Activated CD8-positive, alpha-beta T cell treated with anti-CD3 and anti-CD28 coated beads for 36 hours (primary cell): ENCODE measurements around the gene ANK3. TPM values are rescaled to one million over a fixed set of nuclear protein-coding genes. Genes with fewer than 3 reads are reported as not detected.

ENCODE experiments used
- ATAC-seq: fragments of 200-7000 bp; cut with Tn5 transposase; one replicate; pipeline ENCODE4 v1.10.0; 2021; ENCODE audit warnings: mild to moderate bottlenecking, moderate library complexity
- CTCF ChIA-PET: fragments of 350-600 bp; sonication (Branson Sonifier 250); formaldehyde crosslinking; loops from one replicate; lab custom pipeline; 2021; ENCODE audit warnings: antibody characterized with exemption; lab: Charles Lee
- POLR2A ChIA-PET: fragments of 350-600 bp; sonication (Branson Sonifier 250); formaldehyde crosslinking; loops from one replicate; lab custom pipeline; 2021; ENCODE audit warnings: antibody characterized with exemption; lab: Charles Lee
- DNase-seq: peaks from one replicate; pipeline ENCODE4 v3.0.0-alpha.2; 2020
- H3K27ac Mint-ChIP-seq: one replicate; pipeline ENCODE4 v1.8.0; 2021; ENCODE audit warnings: mild to moderate bottlenecking, mixed read lengths
- H3K27me3 Mint-ChIP-seq: one replicate; pipeline ENCODE4 v1.8.0; 2021; ENCODE audit warnings: mixed read lengths
- H3K36me3 Mint-ChIP-seq: one replicate; pipeline ENCODE4 v1.8.0; 2021; ENCODE audit warnings: low read depth, mixed read lengths
- H3K4me1 Mint-ChIP-seq: one replicate; pipeline ENCODE4 v1.8.0; 2021; ENCODE audit warnings: low read depth, mixed read lengths
- H3K4me3 Mint-ChIP-seq: one replicate; pipeline ENCODE4 v1.8.0; 2021; ENCODE audit warnings: mild to moderate bottlenecking, moderate library complexity, mixed read lengths
- H3K9me3 Mint-ChIP-seq: one replicate; pipeline ENCODE4 v1.8.0; 2021; ENCODE audit warnings: mixed read lengths
- intact Hi-C: fragments of 100-400 bp; cut with micrococcal nuclease; formaldehyde crosslinking; loops from one replicate; pipeline ENCODE4 v1.10.0; 2022
- total RNA-seq, 2 experiments: library from RNA; stranded (reverse); gene quantifications; one replicate each; pipeline ENCODE4 v1.2.3, GENCODE V29; 2021
- TF ChIP-seq, protein P1 (sequence below): fragments of 200-600 bp; IDR thresholded peaks from one replicate; pipeline ENCODE4 v1.8.0; 2022; ENCODE audit warnings: antibody characterized with exemption, mild to moderate bottlenecking

The ANK3 gene
- total RNA-seq, 2 experiments from 2014 or later: 10.3 to 12.0 TPM

DNA sequence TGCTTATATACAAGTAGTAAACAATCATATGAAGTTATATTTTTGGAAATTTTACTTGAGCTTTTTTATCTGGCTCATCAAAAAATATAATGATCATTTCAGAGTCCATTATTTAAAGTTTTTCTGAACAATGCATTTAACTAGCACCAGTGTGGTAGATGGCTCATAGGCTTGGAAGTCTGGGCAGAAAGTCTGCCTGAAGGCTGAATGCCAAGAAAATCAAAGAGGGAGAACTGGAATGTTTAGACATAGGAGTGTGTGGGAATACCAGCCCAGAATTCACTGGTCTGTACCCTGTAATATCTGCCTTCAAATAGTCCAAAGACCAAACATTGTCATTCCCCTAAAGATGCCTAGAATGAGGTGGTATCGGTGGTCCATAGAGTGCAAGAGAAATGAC, 40.3 kb upstream of the ANK3 start:
- Mint-ChIP-seq H3K9me3 (no peaks in the 10 kb centered on the region), H3K27me3 (no peaks in the 10 kb centered on the region), H3K4me1 (no peaks in the 10 kb centered on the region), H3K36me3 (no peaks in the 10 kb centered on the region), H3K27ac (no peak overlapping the region), H3K4me3 (no peak overlapping the region)
- no peak for DNase-seq
- POLR2A ChIA-PET: no interaction called here
- TF ChIP-seq, protein P1, sequence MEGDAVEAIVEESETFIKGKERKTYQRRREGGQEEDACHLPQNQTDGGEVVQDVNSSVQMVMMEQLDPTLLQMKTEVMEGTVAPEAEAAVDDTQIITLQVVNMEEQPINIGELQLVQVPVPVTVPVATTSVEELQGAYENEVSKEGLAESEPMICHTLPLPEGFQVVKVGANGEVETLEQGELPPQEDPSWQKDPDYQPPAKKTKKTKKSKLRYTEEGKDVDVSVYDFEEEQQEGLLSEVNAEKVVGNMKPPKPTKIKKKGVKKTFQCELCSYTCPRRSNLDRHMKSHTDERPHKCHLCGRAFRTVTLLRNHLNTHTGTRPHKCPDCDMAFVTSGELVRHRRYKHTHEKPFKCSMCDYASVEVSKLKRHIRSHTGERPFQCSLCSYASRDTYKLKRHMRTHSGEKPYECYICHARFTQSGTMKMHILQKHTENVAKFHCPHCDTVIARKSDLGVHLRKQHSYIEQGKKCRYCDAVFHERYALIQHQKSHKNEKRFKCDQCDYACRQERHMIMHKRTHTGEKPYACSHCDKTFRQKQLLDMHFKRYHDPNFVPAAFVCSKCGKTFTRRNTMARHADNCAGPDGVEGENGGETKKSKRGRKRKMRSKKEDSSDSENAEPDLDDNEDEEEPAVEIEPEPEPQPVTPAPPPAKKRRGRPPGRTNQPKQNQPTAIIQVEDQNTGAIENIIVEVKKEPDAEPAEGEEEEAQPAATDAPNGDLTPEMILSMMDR: no peak
- intact Hi-C loops: loop anchor here (10.0 kb wide), 1 partner anchor 225 kb away; no protein-coding TSS in a partner anchor
- ATAC-seq: no peak
- CTCF ChIA-PET: no interaction called here

DNA sequence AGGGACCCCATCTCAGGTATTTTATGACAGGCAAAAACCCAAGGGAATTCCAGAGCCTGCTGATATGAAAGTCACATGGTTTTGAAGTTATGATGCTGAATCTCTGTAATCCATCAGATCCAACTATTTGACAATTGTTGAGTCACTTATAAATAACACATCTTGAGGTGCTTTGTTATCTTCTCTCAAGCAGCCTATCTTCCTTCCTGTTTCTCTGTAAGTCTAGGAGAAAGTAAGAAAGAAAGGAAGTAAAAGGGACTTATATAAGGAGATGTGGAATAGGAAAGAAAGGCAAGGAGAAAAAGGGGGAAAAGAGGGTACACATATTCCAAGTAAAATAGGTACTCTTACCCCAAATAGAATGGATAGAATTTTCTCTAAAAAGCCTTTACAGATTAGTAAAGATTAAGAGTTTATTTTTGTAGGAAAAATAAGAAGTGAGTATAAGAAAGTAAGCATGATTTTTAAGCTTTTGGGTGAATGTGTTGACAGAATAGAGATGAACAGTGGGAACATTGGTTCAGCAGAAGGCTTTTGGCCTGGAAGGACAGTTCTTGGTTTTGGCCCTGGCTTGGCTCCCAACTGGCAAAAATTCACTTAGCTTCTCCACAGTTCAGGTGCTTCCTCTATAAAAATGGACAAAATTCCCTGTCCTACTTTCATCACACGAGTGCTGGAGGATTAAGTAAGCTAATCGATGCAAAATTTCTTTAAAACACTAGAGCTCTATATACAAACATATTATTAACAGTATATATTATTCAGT, 39.6 kb upstream of the ANK3 start:
- TF ChIP-seq, protein P1: no peak

DNA sequence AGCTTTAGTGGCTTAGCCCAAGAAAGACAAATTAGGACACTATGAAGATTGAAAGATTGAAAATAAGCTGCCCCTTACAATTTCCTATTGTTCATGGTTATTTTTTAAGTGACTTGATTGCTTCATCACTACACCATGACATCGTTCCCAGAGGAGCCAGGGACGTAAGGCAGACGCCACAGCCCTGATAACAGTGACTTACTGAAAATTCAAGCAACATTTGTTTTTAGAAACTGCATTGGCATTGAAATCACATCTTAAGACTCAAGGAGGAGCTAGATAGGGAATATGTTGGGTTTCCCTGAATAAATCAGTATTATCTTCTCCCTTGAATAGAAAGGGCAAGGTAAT, 38.7 kb upstream of the ANK3 start:
- TF ChIP-seq, protein P1: no peak
- no peaks in the 10 kb centered on the region for H3K4me1 Mint-ChIP-seq
- H3K36me3 Mint-ChIP-seq: no peaks in the 10 kb centered on the region
- no peaks in the 10 kb centered on the region for H3K27me3 Mint-ChIP-seq
- ChIA-PET CTCF (interaction anchor here (0.9 kb wide), 1 partner anchor 219 kb away, joined by 5 read pairs; no protein-coding TSS in a partner anchor), POLR2A (no interaction called here)
- H3K4me3 Mint-ChIP-seq: no peak overlapping the region
- no peaks in the 10 kb centered on the region for H3K9me3 Mint-ChIP-seq
- DNase-seq: no peak
- H3K27ac Mint-ChIP-seq: no peak overlapping the region
- ATAC-seq: no peak
- intact Hi-C loops: no loop called here

More for the DNA sequence above, 39.6 kb upstream of the ANK3 start:
- intact Hi-C loops: no loop called here
- no peaks in the 10 kb centered on the region for H3K36me3 Mint-ChIP-seq
- no peak overlapping the region for H3K4me3 Mint-ChIP-seq
- H3K27me3 Mint-ChIP-seq: no peaks in the 10 kb centered on the region
- POLR2A ChIA-PET: no interaction called here
- H3K9me3 Mint-ChIP-seq: no peaks in the 10 kb centered on the region
- CTCF ChIA-PET: interaction anchor here (0.9 kb wide), 1 partner anchor 220 kb away, joined by 5 read pairs; no protein-coding TSS in a partner anchor
- no peak overlapping the region for H3K27ac Mint-ChIP-seq
- DNase-seq: no peak
- ATAC-seq: no peak
- no peaks in the 10 kb centered on the region for H3K4me1 Mint-ChIP-seq

DNA sequence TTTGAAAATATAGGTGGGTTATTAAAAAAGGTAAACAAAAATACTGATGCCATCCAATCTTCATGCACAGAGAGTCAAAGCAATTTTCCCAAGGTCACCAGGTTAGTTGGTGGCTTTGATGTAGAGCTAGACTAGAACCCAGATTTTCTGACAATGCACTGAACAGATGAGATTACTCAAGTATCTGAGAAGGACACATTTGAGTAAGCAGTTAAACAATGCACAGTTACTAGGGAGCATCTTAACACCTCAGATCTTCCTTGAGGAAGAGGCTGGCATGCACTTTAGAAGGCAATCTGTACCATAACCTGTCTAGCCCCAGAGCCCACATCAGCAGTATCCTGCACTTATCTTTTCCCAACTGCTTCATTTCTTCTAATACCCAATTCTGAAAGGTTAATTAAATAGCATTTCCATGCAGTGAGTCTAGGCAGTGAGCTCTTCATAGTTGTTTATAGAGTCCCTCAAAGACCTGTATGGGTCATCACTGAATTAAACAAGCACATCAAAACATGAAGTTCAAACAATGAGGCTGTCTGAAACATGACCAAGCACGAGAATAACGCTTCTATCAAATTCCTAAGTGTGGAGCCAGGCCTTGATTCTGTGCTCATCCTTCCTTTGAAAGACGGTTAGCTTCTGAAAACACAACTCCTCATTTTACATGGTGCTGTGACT, 38.2 kb upstream of the ANK3 start:
- POLR2A ChIA-PET: no interaction called here
- Mint-ChIP-seq H3K27ac (no peak overlapping the region), H3K36me3 (no peaks in the 10 kb centered on the region), H3K4me3 (no peak overlapping the region), H3K27me3 (no peaks in the 10 kb centered on the region), H3K4me1 (no peaks in the 10 kb centered on the region), H3K9me3 (no peaks in the 10 kb centered on the region)
- no peak for DNase-seq
- no peak for ATAC-seq
- CTCF ChIA-PET: interaction anchor here (0.9 kb wide), 1 partner anchor 219 kb away, joined by 5 read pairs; no protein-coding TSS in a partner anchor
- TF ChIP-seq, protein P1: no peak
- intact Hi-C loops: no loop called here

DNA sequence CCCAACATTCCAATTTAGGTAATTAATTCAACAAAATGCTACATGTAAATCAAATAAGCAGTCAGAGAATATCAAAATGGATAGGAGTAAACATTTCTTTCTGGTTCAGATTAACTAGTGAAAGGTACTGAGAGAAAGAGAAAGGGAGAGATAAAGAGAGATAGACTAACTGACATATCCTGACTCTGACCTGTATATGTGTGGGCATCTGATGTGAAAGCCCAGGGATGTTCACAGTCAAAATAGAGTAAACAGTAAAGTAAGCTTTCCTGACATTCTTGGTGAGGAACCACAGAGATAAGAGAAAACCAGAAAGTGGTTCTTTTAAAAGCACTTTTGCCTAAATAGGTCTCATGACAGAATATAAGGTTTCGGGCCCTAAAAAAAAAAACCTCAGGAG, 37.5 kb upstream of the ANK3 start:
- H3K9me3 Mint-ChIP-seq: no peaks in the 10 kb centered on the region
- no peak overlapping the region for H3K4me3 Mint-ChIP-seq
- POLR2A ChIA-PET: no interaction called here
- no peak for ATAC-seq
- no peaks in the 10 kb centered on the region for H3K4me1 Mint-ChIP-seq
- H3K36me3 Mint-ChIP-seq: no peaks in the 10 kb centered on the region
- CTCF ChIA-PET: no interaction called here
- TF ChIP-seq, protein P1: no peak
- DNase-seq: no peak
- H3K27me3 Mint-ChIP-seq: no peaks in the 10 kb centered on the region
- no peak overlapping the region for H3K27ac Mint-ChIP-seq
- intact Hi-C loops: no loop called here
